GM19238 (cell line): ENCODE results near the gene PFKP.

ENCODE experiments used
- DNase-seq: peaks from one replicate; pipeline ENCODE4 v3.0.0; 2011; ENCODE audit warnings: low spot score; ENCODE audit not compliant: insufficient read length

Gene PFKP

GRCh38 chr10:3069876-3070275, 2.5 kb downstream of the PFKP start:
- no peak for DNase-seq

- DNase-seq: no peak
Measured at GRCh38 chr10:3071405-3072198, 4.3 kb downstream of the PFKP start.

- no peak for DNase-seq
Measured at GRCh38 chr10:3072641-3073360, 5.5 kb downstream of the PFKP start.

GRCh38 chr10:3074145-3074665, 6.9 kb downstream of the PFKP start:
- DNase-seq: no peak

GRCh38 chr10:3074985-3075600, 7.7 kb downstream of the PFKP start:
- no peak for DNase-seq

- no peak for DNase-seq
Measured at GRCh38 chr10:3076138-3076537, 8.8 kb downstream of the PFKP start.

GRCh38 chr10:3077509-3077908, 10.2 kb downstream of the PFKP start:
- no peak for DNase-seq

- no peak for DNase-seq
Measured at GRCh38 chr10:3077940-3078630, 10.7 kb downstream of the PFKP start.

DNA sequence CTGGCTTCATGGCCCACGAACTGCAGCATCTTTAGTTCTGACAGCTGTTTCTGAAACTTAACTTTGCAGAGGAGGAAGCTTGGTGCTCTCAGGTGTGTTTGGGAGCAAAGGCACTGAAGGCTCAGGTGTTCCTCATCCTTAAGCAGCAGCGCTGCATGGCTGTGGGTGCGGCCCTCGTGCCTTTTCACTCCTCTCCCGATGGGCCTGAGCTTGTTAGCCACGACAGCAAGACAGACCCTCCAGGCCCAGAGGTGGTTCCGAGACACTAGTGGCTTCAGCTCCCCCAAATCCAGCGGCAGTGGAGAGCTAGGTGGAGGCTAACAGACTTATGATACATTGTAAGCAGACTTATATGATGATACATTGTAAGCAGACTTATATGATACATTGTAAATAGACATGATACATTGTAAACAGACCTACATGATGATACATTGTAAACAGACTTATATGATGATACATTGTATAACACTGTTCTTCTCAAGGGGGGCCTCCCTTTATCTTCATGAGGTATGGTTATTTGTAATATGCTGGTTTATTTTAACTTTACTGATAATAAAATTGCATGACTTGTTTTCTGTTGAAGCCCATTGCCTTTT, 14.1 kb downstream of the PFKP start:
- DNase-seq: no peak

DNA sequence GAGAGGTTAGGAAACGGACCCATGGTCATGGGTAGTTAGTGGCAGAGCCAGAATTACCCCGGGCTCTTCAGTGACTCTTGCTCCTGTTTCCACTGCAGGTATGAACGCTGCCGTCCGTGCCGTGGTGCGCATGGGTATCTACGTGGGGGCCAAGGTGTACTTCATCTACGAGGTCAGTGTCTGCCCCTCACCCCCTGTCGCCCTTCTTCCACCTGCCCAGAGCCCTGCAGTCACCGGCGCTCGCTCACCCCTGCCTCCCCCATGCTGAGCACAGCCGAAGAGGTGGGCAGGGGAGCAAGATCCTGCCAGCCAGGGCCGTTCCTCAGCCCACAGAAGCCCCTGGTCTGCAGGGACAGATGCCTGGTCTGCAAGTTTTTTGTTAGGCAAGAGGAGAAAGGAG, 14.9 kb downstream of the PFKP start:
- no peak for DNase-seq

DNA sequence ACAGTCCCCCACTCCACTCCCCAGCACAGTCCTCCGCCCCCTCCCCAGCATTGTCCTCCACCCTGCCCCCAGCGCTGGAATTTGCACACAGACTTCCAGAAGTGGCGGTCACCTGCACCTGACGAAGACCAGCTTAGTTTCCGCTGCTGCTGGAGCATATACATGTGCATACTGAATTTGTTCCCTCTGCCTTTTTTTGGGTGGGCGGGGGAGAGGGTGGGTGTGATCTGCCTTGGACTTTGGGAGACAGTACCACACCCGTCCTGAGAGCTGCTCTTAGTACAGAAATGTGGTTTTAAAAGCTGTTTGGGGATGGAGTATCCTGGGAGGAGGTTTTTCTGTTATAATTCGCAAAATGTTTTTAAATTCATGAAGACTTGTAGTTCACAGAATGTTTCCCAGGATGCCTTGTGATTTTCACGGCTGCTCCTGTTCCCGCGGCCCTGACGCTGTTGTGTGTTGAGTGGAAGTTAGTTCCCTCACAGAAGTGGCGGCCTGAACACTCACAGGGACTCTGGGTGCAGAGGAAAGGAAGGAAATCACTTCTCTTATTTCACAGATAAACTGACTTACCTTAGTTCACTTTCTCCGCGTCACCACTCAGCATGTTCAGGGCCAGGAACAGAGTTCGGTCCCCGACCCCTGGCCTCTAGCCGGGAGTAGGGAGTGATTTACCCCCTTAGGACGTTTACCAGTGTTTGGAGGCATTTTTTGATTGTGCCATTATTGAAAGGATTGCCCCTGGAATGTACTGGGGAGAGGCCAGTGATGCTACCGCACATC, 18.6 kb downstream of the PFKP start:
- DNase-seq: no peak

DNA sequence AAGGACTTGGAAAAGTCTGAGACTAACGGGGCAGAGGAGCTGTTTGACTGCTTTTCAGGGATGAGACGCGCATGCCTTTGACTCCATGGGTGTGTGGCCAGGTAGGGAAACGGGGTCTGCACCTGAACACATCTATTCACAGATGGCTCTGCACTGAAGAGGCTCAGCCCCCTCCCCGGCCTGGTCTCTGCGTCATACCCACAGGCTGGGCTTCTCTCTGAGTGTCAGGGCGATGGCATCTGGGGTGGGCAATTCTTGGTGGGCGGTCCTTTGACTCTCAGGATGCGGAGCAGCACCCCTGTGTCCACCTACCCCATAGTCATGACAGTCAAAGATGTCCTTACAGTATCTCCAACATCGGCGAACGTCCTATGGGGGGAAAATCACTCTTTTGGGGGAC, 23.0 kb downstream of the PFKP start:
- no peak for DNase-seq

DNA sequence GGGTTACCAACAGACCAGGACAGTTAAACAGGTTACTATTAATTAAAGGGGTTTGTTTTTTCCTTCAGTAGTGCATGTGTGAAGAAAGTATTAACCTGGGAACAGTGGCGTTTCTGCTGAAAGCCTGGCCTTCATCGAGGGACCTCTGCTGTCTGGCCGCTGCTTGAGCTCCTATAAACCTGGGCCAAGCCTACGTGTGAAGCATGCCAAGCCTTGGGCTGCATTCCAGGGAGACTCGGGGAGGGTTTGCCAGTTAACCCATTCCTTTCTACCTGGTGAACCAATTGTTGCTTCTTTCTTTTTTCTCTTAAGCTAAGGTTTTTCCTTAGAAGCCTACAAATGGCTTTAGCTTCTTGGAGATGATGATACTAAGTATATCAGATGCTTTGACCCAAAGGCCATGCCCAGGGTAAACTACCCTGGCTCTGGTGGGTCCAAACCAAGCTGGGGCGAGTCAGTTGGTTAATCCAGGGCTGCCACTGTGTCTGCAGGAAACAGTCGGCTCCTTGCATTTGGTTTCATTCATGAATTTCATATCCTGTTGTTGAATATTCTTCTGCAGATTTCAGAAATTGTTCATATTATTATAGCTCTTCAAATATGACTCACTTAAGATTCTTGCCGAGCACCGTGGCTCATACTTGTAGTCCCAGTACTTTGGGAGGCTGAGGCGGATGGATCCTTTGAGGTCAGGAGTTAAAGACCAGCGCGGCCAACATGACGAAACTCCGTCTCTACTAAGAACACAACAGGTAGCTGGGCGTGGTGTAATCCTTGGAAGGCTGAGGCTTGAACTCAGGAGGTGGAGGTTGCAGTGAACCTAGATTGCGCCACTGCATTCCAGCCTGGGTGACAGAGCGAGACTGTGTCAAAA, 23.8 kb downstream of the PFKP start:
- DNase-seq: no peak

DNA sequence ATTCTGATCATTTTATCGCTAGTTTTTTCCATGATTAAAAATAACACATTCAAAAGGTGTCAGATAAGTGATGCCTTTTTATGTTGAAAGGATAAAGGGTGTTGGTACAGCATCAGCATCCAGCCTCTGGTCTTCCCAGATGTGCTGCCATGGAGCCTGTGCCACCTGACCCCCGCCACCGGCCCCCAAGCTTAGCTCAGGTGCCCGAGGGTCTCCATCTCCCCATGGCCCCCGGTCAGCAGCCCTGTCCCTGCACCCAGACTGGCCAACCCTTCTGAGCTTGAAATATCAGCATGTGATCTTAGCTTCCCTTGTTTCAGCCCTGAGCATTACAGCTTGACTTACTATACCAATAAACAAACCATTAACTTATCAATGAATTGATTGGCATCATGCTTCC, 24.6 kb downstream of the PFKP start:
- no peak for DNase-seq

GRCh38 chr10:3093996-3094395, 26.6 kb downstream of the PFKP start:
- no peak for DNase-seq

- DNase-seq: no peak
Measured at GRCh38 chr10:3094609-3095036, 27.3 kb downstream of the PFKP start.

DNA sequence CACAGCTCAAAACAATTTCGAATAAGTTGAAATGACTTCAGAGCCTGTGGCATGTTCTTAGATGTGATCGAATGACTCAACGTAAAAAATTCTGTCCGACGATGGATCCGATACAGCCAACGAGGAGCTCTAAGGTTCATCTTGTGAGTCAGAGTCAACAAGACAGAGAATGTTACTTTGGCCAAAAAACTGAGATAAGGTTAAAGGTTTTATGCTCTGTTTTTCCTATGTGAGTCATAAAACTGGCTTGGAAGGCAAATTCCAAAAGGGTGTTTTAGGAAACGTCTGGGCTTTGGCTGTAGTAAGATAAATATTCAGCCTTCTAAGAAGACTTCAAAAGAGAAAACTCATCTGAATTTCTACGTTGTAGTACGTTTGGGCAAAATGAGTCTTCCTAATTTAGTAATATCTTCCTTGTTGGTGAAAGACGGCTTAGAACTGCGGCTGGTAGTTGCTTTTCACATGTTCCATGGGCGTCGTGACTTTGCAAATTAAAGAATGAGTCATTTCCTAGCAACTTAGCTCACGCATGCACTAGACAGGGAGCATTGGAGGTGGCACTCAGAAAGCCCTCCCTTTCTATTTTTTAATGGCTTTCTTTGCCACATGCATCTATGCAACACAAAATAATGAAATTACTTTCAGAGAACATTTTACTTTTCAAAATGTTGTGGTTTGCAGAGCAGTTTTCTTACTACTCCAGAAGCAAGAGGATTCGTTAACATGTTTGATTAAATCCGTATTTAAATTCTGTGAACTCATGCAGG, 28.2 kb downstream of the PFKP start:
- peak; percentile 42 for DNase-seq

GRCh38 chr10:3096149-3096548, 28.8 kb downstream of the PFKP start:
- no peak for DNase-seq

- no peak for DNase-seq
Measured at GRCh38 chr10:3097160-3097559, 29.8 kb downstream of the PFKP start.
